Fibroblast of lung (primary cell): ENCODE results near the gene NAT10.

Source experiments
- CTCF ChIP-seq, 2 donors: IDR thresholded peaks in 1 of 2; conservative IDR thresholded peaks in 1 of 2; 1 replicate in 1 of 2; 2 replicates in 1 of 2; pipeline ENCODE4 v1.5.1; 2011 to 2012; ENCODE audit warnings: low read length in 2 of 2, control low read depth in 1 of 2, inconsistent platforms in 1 of 2, low read depth in 1 of 2, mild to moderate bottlenecking in 1 of 2
- EZH2 ChIP-seq: IDR thresholded peaks from 2 replicates; pipeline ENCODE4 v1.5.1; 2012; ENCODE audit warnings: low read length, control low read depth, mild to moderate bottlenecking; ENCODE audit errors: missing control alignments

DNA sequence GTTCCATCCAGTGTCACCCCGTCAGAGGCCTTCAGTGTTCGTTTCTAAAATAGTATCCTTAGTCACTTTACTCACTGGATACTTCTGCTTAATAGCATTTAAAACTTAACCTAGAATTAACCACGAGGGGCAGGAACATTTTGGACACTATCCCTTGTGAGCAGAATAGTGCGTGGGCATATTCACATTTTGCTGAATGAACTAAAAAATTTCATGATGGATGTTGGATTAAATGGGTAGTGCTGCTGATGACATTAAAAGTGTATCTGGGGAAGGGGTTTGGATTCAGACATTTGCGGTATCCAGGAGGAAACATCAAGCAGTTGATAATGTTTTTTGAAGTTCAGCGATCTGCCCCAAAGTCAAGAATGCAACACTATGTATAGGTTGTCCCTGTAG, 750 bp upstream of the NAT10 start:
- TF ChIP-seq CTCF (conservative IDR thresholded peaks at IDR 0.05 in 1 of 2, IDR thresholded peaks at IDR 0.05 in 1 of 2; ENCODE audit: low read depth in 1 of 2, low read length in 2 of 2) (no peak), EZH2 (no peak)
